GM06990 (cell line): Measurements from ENCODE around the gene CCDC30.
"Not testable (repeated sequence)": the region's sequence is repeated elsewhere in the genome, so short reads cannot be mapped to it uniquely, and the experiment has no call there.

Experiments
- DNase-seq: peaks from one replicate; pipeline ENCODE4 v3.0.0-alpha.2; 2011; ENCODE audit not compliant: insufficient read length; ENCODE audit errors: extremely low read depth
- H3K27me3 ChIP-seq: replicated peaks from 2 replicates; pipeline ENCODE4 v1.6.0; 2011; ENCODE audit warnings: low read length; ENCODE audit not compliant: control insufficient read depth, insufficient read depth
- H3K36me3 ChIP-seq: 2 replicates; pipeline ENCODE4 v1.5.1; 2011; ENCODE audit warnings: low read length; ENCODE audit not compliant: control insufficient read depth, insufficient read depth
- H3K4me3 ChIP-seq: replicated peaks from 2 replicates; pipeline ENCODE4 v1.5.1; 2011; ENCODE audit warnings: low read depth, mild to moderate bottlenecking, control low read depth, low read length
- TF ChIP-seq, protein P1 (sequence below): IDR thresholded peaks from 2 replicates; pipeline ENCODE4 v1.5.1; 2011; ENCODE audit warnings: low read length, control low read depth, mild to moderate bottlenecking, inconsistent platforms; ENCODE audit not compliant: insufficient read depth, poor library complexity, severe bottlenecking

CCDC30 gene

DNA sequence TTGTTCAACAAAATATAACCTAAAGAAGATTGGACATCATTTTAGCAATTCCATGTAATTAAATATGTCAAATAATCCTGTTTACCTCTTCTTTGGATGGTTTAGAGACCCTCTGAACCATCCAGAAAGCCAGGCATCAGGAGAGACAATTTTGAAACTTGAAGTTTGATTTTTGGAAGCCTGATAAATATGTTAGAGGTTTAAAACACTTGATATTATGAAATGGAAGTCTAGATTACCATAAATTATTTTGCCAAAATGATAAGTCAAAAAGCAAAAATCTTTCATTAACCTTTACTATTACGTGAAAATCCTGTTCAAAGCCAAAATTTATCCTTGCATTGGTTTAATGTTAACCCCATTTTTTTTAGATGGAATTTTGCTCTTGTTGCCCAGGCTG is 43.5 kb downstream of the CCDC30 start:
- H3K27me3 ChIP-seq, result no peaks in the 10 kb centered on the region
- no peak overlapping the region for H3K4me3 ChIP-seq
- DNase-seq, result no peak
- H3K36me3 ChIP-seq, result no peaks in the 10 kb centered on the region
- TF ChIP-seq, protein P1, sequence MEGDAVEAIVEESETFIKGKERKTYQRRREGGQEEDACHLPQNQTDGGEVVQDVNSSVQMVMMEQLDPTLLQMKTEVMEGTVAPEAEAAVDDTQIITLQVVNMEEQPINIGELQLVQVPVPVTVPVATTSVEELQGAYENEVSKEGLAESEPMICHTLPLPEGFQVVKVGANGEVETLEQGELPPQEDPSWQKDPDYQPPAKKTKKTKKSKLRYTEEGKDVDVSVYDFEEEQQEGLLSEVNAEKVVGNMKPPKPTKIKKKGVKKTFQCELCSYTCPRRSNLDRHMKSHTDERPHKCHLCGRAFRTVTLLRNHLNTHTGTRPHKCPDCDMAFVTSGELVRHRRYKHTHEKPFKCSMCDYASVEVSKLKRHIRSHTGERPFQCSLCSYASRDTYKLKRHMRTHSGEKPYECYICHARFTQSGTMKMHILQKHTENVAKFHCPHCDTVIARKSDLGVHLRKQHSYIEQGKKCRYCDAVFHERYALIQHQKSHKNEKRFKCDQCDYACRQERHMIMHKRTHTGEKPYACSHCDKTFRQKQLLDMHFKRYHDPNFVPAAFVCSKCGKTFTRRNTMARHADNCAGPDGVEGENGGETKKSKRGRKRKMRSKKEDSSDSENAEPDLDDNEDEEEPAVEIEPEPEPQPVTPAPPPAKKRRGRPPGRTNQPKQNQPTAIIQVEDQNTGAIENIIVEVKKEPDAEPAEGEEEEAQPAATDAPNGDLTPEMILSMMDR, result no peak

DNA sequence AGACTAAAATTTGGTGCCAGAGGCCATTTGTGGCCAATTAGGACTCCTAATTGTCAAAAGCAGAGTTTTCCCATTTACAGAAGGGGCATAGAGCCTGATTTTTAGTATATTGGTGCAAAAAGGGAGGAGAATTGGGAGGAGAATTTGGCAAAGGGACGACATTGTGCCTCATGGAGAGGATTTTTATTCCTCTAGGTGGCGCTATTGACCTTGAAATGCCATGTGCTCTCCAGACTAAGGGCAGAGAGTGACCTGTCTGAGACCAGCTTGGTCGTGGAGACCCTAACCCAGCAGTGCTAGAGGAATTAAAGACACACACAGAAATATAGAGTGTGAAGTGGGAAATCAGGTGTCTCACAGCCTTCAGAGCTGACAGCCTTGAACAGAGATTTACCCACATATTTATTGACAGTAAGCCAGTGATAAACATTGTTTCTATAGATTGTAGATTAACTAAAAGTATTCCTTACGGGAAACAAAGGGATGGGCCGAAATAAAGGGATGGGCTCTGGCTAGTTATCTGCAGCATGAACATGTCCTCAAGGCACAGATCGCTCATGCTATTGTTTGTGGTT is 48.6 kb downstream of the CCDC30 start:
- not testable (repeated sequence) for H3K36me3 ChIP-seq, H3K4me3 ChIP-seq, H3K27me3 ChIP-seq, DNase-seq
- TF ChIP-seq, protein P1, result peak; percentile 20

DNA sequence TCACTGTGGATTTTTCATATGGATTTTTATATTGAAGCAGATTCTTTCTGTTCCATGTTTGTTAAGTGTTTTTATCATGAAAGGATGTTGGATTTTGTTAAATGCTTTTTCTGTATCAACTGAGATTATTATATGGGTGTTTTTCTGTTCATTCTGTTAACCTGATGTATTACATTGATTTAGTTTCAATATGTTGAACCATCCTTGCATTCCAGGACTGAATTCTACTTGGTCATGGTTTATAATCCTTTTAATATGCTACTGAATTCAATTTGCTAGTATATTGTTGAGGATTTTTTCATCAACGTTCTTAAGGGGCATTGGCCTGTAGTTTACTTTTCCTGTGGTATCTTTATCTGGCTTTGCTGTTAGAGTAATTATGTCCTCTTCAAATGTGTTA is 55.8 kb downstream of the CCDC30 start:
- Histone ChIP-seq H3K4me3 (no peak overlapping the region), H3K27me3 (no peaks in the 10 kb centered on the region), H3K36me3 (no peaks in the 10 kb centered on the region)
- no peak for DNase-seq
- TF ChIP-seq, protein P1, result no peak

DNA sequence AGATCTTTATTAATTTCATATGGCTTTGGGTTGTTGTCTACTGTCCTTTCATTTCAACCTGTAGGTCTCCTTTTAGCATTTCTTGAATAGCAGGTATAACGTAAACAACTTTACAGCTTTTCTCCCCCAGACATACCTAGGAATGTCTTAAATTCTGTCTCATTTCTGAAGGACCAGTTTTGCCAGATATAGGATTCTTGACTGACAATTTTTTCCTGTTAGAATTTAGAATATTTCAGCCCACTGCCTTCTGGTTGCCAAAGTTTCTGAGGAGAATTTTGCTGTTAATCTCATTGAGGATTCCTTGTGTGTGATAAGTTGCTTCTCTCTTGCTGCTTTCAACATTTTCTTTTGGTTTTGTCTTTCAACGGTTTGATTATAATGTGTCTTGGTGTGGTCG is 60.1 kb downstream of the CCDC30 start:
- no peak for DNase-seq
- Histone ChIP-seq H3K36me3 (no peaks in the 10 kb centered on the region), H3K27me3 (no peaks in the 10 kb centered on the region), H3K4me3 (no peak overlapping the region)
- TF ChIP-seq, protein P1, result no peak

DNA sequence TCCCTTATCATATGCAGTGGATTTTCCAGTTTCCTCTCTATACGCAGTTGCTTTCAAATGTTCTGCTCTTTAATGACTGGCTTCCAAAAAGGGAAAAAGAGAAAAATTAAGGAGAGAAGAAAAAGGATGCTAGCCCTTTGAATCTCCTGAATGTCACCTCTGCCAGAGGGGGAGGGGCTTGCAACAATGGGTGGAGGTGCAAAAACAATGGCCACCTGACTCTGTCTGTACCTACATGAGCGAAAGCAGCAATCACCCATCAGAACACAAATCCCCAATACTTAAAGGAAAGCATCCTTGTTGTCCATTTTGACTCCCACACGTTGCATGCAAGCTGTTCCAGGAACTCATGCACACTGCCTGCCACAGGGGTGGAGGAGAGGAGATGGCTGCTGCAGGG is 61.2 kb downstream of the CCDC30 start:
- no peaks in the 10 kb centered on the region for H3K36me3 ChIP-seq
- H3K27me3 ChIP-seq, result no peaks in the 10 kb centered on the region
- no peak overlapping the region for H3K4me3 ChIP-seq
- no peak for DNase-seq
- TF ChIP-seq, protein P1, result no peak

DNA sequence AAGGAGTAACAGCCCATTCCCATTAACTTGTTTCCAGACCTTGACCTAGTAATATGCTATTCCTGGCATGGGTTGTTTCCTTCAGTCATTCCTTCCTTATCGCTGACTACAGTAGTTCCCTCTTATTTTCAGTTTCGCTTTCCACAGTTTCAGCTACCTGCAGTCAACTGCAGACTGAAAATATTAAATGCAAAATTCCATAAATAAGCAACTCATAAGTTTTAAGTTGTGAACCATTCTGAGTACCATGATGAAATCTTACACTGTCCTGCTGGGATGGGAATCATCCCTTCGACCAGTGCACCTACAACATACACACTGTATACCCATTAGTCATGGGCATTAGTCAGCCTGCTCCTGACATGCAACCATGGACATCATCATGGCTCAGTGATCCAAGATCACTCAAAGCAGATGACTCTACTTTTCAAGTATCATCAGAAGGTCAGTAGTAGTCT is 66.7 kb downstream of the CCDC30 start:
- DNase-seq, result no peak
- Histone ChIP-seq H3K4me3 (no peak overlapping the region), H3K36me3 (no peaks in the 10 kb centered on the region), H3K27me3 (no peaks in the 10 kb centered on the region)
- TF ChIP-seq, protein P1, result no peak
